HG03558 (cell line): ENCODE results near the gene RFPL3.
"Not testable (repeated sequence)": the region's sequence is repeated elsewhere in the genome, so short reads cannot be mapped to it uniquely, and the experiment has no call there.

Source experiments
- ATAC-seq: cut with Tn5 transposase; IDR thresholded peaks from one replicate; pipeline ENCODE4 v1.9.1; 2021; ENCODE audit warnings: moderate number of reproducible peaks; ENCODE audit not compliant: unreplicated experiment; ENCODE audit errors: extremely low read depth

The RFPL3 gene

DNA sequence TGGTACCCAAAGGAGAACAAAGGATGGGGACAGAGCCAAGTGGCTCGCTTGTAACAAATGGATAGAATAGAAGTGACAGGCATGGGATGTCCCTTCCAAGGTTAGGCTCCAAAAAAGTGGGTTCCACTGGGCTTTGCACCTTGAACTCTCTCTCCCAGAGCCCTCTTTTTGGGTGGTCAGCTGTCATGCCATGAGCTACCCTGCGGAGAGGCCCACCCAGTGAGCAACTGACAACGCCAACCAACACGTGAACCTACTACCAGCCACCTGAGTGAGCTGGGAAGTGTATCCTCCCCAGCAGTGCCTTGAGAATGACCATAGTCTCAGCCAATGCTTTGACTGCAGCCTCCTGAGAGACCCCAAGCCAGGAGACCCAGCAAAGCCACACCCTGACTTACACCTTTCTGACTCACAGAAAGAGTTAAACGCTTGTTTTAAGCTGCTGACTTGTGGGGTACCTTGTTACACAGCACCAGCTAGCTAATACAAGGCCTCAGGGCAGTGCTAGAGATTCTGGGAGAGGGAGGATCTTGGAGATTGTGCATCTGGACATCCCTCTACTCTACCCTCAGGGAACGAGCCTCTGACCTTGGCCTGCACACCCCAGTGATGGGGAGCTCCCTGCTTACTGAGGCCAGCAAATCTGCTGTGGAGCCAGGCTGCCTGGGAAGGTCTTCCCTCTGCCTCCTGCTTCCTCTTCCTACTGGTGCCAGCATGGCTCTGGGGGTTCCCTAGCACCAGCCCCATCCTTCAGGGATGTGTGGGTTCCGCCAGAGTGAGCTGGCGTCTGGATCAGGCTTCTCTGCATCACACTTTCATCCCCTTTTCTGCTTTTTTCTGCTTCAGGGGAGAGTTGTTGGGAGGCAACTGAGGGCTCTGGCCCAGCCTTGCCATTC, 29.1 kb upstream of the RFPL3 start:
- no peak for ATAC-seq

DNA sequence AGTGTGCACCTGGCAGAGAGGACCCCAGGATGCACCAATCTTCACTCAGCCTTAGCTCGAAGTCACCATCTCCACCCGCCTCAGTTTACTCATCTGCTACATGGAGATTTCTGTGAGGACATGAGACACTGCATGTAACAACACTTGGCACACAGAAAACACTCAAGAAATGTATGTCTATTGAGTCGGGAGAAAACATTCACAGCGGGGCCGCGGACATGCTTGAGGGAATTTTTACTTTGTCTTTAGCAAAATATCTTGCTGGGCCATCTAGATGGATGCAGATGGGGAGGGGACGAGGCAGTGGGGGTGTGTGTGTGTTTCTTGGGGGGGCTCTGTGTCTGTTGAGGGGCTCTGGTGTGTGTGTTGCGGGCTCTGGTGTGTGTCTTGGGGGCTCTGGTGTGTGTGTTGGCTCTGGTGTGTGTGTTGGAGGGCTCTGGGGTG, 28.4 kb upstream of the RFPL3 start:
- ATAC-seq: no peak

DNA sequence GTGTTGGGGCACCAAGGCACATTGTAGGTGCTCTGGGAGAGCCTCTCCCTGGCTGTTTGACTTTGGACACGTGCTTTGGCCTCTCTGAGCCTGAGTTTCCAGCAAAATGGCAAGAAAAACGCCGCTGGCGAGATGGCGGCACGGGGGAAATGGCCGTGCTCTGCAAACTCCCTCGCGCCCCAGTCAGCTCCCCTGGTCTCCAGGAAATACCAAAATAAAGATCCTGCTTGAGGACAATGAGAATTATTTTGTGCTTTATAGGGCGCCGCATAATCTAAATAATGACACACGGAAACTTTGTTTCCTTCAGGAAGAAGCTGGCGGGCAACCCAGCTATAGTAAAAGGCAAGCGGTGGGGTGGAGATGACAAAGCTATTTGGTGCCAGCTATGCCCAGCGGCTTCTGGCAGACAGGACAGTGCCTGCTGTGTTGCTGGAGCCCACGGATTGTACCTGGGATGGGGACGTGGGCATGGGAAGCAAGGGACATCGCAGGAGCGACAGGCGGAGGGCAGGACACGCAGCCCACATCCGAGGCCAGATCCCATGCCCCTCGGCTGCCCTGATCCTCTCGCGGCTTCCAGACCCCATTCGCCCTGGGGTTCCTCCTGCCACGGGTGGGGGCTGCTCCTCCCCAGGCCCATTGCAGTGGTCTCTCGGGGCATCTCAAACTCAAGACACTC, 26.3 kb upstream of the RFPL3 start:
- ATAC-seq: no peak

GRCh38 chr22:32331918-32332725, 25.5 kb upstream of the RFPL3 start:
- no peak for ATAC-seq

GRCh38 chr22:32333141-32333768, 24.4 kb upstream of the RFPL3 start:
- ATAC-seq: no peak

GRCh38 chr22:32333769-32334659, 23.7 kb upstream of the RFPL3 start:
- no peak for ATAC-seq

- no peak for ATAC-seq
Observed at GRCh38 chr22:32334660-32335365, 22.9 kb upstream of the RFPL3 start.

DNA sequence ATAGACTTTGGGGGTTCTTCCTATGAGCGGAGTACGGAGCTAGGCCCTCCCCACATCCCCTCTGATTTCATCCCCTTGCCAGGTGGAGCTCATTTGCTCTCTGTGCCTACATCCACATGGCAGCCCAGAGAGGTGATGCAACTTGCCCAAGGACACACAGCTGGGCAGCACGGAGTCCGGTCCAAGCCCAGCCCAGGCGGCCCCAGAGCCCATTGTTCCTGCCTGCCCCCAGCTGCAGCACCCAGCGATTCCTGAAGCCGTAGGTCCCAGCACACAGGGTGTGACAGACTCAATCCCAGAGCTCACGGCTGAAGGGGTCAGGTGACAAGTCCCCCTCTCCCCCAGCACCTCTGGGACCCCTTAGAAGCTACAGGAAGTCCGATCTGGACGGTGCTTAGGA, 22.2 kb upstream of the RFPL3 start:
- no peak for ATAC-seq

- no peak for ATAC-seq
Observed at GRCh38 chr22:32336121-32336603, 21.5 kb upstream of the RFPL3 start.

- ATAC-seq: no peak
Observed at GRCh38 chr22:32336771-32337424, 20.8 kb upstream of the RFPL3 start.

DNA sequence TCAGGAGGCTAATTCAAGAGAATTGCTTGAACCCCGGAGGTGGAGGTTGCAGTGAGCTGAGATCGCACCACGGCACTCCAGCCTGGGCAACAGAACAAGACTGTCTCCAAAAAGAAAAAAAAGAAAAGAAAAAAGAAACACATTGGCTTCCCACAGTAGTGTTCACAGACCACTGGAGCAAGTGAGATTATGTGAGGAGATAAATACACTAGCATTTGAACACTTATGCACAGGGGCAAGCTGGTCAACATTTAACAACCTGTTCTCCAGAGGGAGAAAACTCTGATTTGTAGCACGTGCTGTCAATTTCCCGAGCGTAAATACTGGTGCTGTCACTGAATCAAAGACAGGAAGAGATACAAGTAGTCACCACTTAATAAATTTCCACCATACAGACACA, 20.2 kb upstream of the RFPL3 start:
- ATAC-seq: not testable (repeated sequence)

DNA sequence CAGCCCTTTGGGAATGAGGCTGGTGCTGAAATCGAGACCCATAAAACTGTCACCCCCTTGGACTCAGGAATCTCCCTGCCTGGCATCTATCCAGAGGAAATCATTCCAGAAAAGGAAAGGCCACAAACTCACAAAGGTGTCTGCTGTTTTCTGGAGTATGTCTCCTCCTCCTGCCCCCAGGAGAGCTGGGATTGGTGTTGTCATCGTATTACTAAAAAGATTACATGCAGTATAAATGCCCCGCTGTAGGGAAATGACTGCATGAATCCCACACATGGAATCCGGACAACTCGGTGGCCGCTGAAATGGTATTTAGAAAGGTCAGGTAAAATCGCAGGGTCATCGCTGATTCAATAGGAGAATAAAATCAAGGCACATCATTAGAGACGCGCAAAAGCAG, 18.9 kb upstream of the RFPL3 start:
- ATAC-seq: no peak

GRCh38 chr22:32339190-32340012, 18.3 kb upstream of the RFPL3 start:
- no peak for ATAC-seq

GRCh38 chr22:32340411-32340810, 17.3 kb upstream of the RFPL3 start:
- ATAC-seq: no peak

- no peak for ATAC-seq
Observed at GRCh38 chr22:32341122-32341740, 16.4 kb upstream of the RFPL3 start.

- no peak for ATAC-seq
Observed at GRCh38 chr22:32342977-32343376, 14.7 kb upstream of the RFPL3 start.

DNA sequence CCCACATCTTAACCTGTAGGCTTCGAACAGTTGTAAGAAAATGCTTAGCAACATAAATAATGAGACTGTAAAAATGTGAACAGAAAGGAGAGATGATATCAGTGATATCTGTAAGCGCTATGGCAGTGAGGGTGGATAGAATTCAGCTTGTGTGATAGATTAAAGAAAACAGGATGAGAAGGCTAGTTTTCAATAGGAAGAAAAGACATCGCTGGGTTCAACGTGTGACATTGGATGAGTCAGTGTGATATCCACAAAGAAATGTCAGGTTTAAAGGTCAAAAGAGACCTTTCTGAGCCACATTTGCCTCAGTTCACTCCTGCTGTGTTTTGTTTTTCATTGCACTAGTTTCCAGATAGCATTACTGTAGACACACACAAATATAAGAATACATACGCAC, 13.7 kb upstream of the RFPL3 start:
- ATAC-seq: no peak
